HepG2 (cell line): ENCODE measurements around the gene STYXL1. TPM values are rescaled to one million over a fixed set of nuclear protein-coding genes. Genes with fewer than 3 reads are reported as not detected.

Experiments used
- ATAC-seq: fragments of 200-7000 bp; cut with Tn5 transposase; 3 replicates; pipeline ENCODE4 v1.9.1; 2020; ENCODE audit warnings: mild to moderate bottlenecking, moderate library complexity
- BruUV-seq: library from RNA; stranded (reverse); fragments of 400-500 nt; replicated peaks from 2 replicates; lab custom pipeline; 2021; lab: Mats Ljungman, UMichigan
- CTCF ChIA-PET: fragments of 300-600 bp; formaldehyde crosslinking; extraction: SDS; loops from one replicate; lab custom pipeline; 2021; ENCODE audit warnings: low total read pairs, inconsistent platforms, low intra/inter-chr PET ratio; lab: Yijun Ruan, JAX
- POLR2A ChIA-PET: fragments of 350-600 bp; sonication (Branson Sonifier 250); formaldehyde crosslinking; loops from one replicate; lab custom pipeline; 2020; ENCODE audit warnings: antibody characterized with exemption, inconsistent platforms; lab: Yijun Ruan, JAX
- DNase-seq: peaks from one replicate; pipeline ENCODE4 v3.0.0-alpha.2; 2015; ENCODE audit warnings: low spot score
- FAIRE-seq: peaks from 3 replicates; lab custom pipeline; 2011; peaks lifted over from hg19 to GRCh38; lab: Jason Lieb, UNC
- H2AFZ ChIP-seq: one replicate; pipeline ENCODE4 v1.6.1; 2011; ENCODE audit warnings: low read length, inconsistent platforms
- H3K27ac ChIP-seq: fragments of 300-600 bp; 3 replicates; pipeline ENCODE4 v1.8.0; 2011; ENCODE audit warnings: mixed run types, mild to moderate bottlenecking, mixed read lengths, low read length, inconsistent platforms; ENCODE audit not compliant: insufficient read depth; ENCODE audit errors: extremely low read length
- H3K27me3 ChIP-seq, 2 experiments: fragments of 200-600 bp in 1 of 2; 2 replicates in 1 of 2; 3 replicates in 1 of 2; pipeline versions ENCODE4 v1.6.0 to v1.8.0; 2011; ENCODE audit warnings: low read length in 2 of 2, mild to moderate bottlenecking in 2 of 2, moderate library complexity in 2 of 2, inconsistent platforms in 1 of 2; ENCODE audit not compliant: insufficient read depth in 2 of 2, control insufficient read depth in 1 of 2
- H3K36me3 ChIP-seq, 2 experiments: fragments of 200-600 bp in 1 of 2; replicated peaks in 1 of 2; 2 replicates in 1 of 2; 3 replicates in 1 of 2; pipeline versions ENCODE4 v1.5.1 to v1.8.0; 2011; ENCODE audit warnings: low read length in 2 of 2, inconsistent platforms in 1 of 2; ENCODE audit not compliant: insufficient read depth in 2 of 2, control insufficient read depth in 1 of 2
- H3K4me1 ChIP-seq: 2 replicates; pipeline ENCODE4 v1.5.1; 2012; ENCODE audit warnings: low read length, inconsistent platforms; ENCODE audit not compliant: insufficient read depth
- H3K4me2 ChIP-seq: 2 replicates; pipeline ENCODE4 v1.6.0; 2011; ENCODE audit warnings: low read depth, low read length, inconsistent platforms
- H3K4me3 ChIP-seq, 3 experiments: fragments of 200-600 bp in 1 of 3; sonication (generic), shearing (Covaris generic) in 1 of 3; replicated peaks in 1 of 3; 2 replicates each; pipeline ENCODE4 v1.5.1; 2011 to 2016; ENCODE audit warnings: low read length in 3 of 3, inconsistent platforms in 2 of 3, low read depth in 2 of 3, mild to moderate bottlenecking in 2 of 3, control low read depth in 1 of 3, mixed read lengths in 1 of 3; ENCODE audit not compliant: insufficient read depth in 1 of 3
- H3K79me2 ChIP-seq: one replicate; pipeline ENCODE4 v1.6.1; 2011; ENCODE audit warnings: low read length, inconsistent platforms; ENCODE audit not compliant: insufficient read depth
- H3K9ac ChIP-seq: 2 replicates; pipeline ENCODE4 v1.6.0; 2011; ENCODE audit warnings: mild to moderate bottlenecking, low read depth, low read length, inconsistent platforms; ENCODE audit not compliant: insufficient read depth
- H3K9me3 ChIP-seq: 2 replicates; pipeline ENCODE4 v1.5.1; 2012; ENCODE audit warnings: mild to moderate bottlenecking, low read length
- H4K20me1 ChIP-seq: 2 replicates; pipeline ENCODE4 v1.6.0; 2011; ENCODE audit warnings: inconsistent platforms, mild to moderate bottlenecking, low read length, moderate library complexity; ENCODE audit not compliant: insufficient read depth
- CREM ChIP-seq, 2 experiments: sonication (generic) in 1 of 2; formaldehyde crosslinking in 1 of 2; IDR thresholded peaks; 2 replicates each; pipeline versions ENCODE4 v1.4.0 to v1.6.1; 2016 to 2020; ENCODE audit warnings: antibody characterized with exemption in 1 of 2, mild to moderate bottlenecking in 1 of 2, missing genetic modification reagents in 1 of 2
- FOXP1 ChIP-seq, 2 experiments: fragments of 450-650 bp in 1 of 2; IDR thresholded peaks; 2 replicates each; pipeline ENCODE4 v1.6.1; 2017 to 2018; ENCODE audit warnings: antibody characterized with exemption in 1 of 2
- HMG20B ChIP-seq: conservative IDR thresholded peaks from 2 replicates; pipeline ENCODE4 v1.6.1; 2016; ENCODE audit warnings: missing genetic modification reagents, missing compliant biosample characterization
- LBX2 ChIP-seq: sonication (generic); formaldehyde crosslinking; IDR thresholded peaks from 2 replicates; pipeline ENCODE4 v1.5.0; 2020; ENCODE audit warnings: missing genetic modification reagents, mild to moderate bottlenecking, borderline replicate concordance
- MAFK ChIP-seq, 2 experiments: IDR thresholded peaks in 1 of 2; conservative IDR thresholded peaks in 1 of 2; 2 replicates each; pipeline ENCODE4 v1.6.1; 2011; ENCODE audit warnings: improper control_type of control experiment in 2 of 2, low read length in 2 of 2
- NCOA1 ChIP-seq: sonication (generic); formaldehyde crosslinking; IDR thresholded peaks from 2 replicates; pipeline ENCODE4 v1.9.0; 2021; ENCODE audit warnings: missing genetic modification reagents
- NR0B2 ChIP-seq: sonication (generic); formaldehyde crosslinking; IDR thresholded peaks from 2 replicates; pipeline ENCODE4 v1.4.0; 2020; ENCODE audit warnings: mild to moderate bottlenecking, missing genetic modification reagents
- PAWR ChIP-seq: sonication (generic); formaldehyde crosslinking; IDR thresholded peaks from 2 replicates; pipeline ENCODE4 v1.4.0; 2020; ENCODE audit warnings: missing genetic modification reagents, mild to moderate bottlenecking, borderline replicate concordance
- POLR2AphosphoS2 ChIP-seq: IDR thresholded peaks from 2 replicates; pipeline ENCODE4 v1.6.1; 2011; ENCODE audit warnings: low read depth, low read length, improper control_type of control experiment
- RBFOX2 ChIP-seq: fragments of 200-400 bp; formaldehyde crosslinking; IDR thresholded peaks from 2 replicates; pipeline ENCODE4 v1.6.1; 2017; ENCODE audit warnings: low read depth, mild to moderate bottlenecking, low read length
- RCOR2 ChIP-seq: IDR thresholded peaks from 2 replicates; pipeline ENCODE4 v1.6.1; 2016; ENCODE audit warnings: missing biosample characterization, missing genetic modification reagents
- SNRNP70 ChIP-seq: fragments of 200-400 bp; formaldehyde crosslinking; IDR thresholded peaks from 2 replicates; pipeline ENCODE4 v1.6.1; 2017; ENCODE audit warnings: mild to moderate bottlenecking, low read depth, low read length, moderate library complexity
- SRSF9 ChIP-seq: fragments of 200-400 bp; formaldehyde crosslinking; IDR thresholded peaks from 2 replicates; pipeline ENCODE4 v1.6.1; 2018; ENCODE audit warnings: borderline replicate concordance, mild to moderate bottlenecking, low read depth, low read length; ENCODE audit not compliant: insufficient read depth, poor library complexity, severe bottlenecking
- ZFP37 ChIP-seq: sonication (generic); formaldehyde crosslinking; IDR thresholded peaks from 2 replicates; pipeline ENCODE4 v1.4.0; 2020; ENCODE audit warnings: missing genetic modification reagents, borderline replicate concordance
- ZIK1 ChIP-seq: sonication (generic); formaldehyde crosslinking; IDR thresholded peaks from 2 replicates; pipeline ENCODE4 v1.5.0; 2020; ENCODE audit warnings: mild to moderate bottlenecking, low read depth, missing genetic modification reagents, borderline replicate concordance
- ZNF337 ChIP-seq: sonication (generic); formaldehyde crosslinking; IDR thresholded peaks from 2 replicates; pipeline ENCODE4 v1.5.1; 2020; ENCODE audit warnings: missing genetic modification reagents, low read depth, mild to moderate bottlenecking, borderline replicate concordance
- ZNF558 ChIP-seq: sonication (generic); formaldehyde crosslinking; IDR thresholded peaks from 2 replicates; pipeline ENCODE4 v1.9.0; 2022; ENCODE audit warnings: mild to moderate bottlenecking, missing genetic modification reagents, borderline replicate concordance
- ZNF569 ChIP-seq: sonication (generic); formaldehyde crosslinking; IDR thresholded peaks from 2 replicates; pipeline ENCODE4 v1.5.0; 2020; ENCODE audit warnings: mild to moderate bottlenecking, missing genetic modification reagents, moderate library complexity, borderline replicate concordance
- ZNF605 ChIP-seq: sonication (generic); formaldehyde crosslinking; IDR thresholded peaks from 2 replicates; pipeline ENCODE4 v1.8.0; 2022; ENCODE audit warnings: mild to moderate bottlenecking, missing genetic modification reagents
- ZNF7 ChIP-seq: IDR thresholded peaks from 2 replicates; pipeline ENCODE4 v1.6.1; 2016; ENCODE audit warnings: missing biosample characterization, missing genetic modification reagents
- WGBS: methylation state at CpG from one replicate; pipeline ENCODE4 v1.1.6; 2017; ENCODE audit warnings: low lambda C conversion rate; 5-methylcytosine and 5-hydroxymethylcytosine counted together
- in situ Hi-C: cut with HindIII; loops from 2 replicates; pipeline ENCODE4 v1.10.0; 2017; ENCODE audit warnings: low pct_unique_long_range_greater_than_20kb; ENCODE audit not compliant: extremely low pct_ligation_motif_present
- intact Hi-C: fragments of 100-400 bp; cut with micrococcal nuclease; formaldehyde crosslinking; loops from one replicate; pipeline ENCODE4 v1.10.0; 2022; ENCODE audit not compliant: unreplicated experiment
- polyA plus RNA-seq, 8 experiments: library from polyadenylated mRNA; depleted of rRNA in 3 of 8; stranded (reverse) in 7 of 8; unstranded in 1 of 8; fragments of >200 nt; fragmentation: Illumina TruSeq in 4 of 8; extraction: Trizol in 4 of 8; gene quantifications; 2 replicates each; pipeline versions ENCODE4 v1.2.1 to v1.2.3, GENCODE V29; 2011 to 2016; ENCODE audit warnings: low read depth in 4 of 8, missing spikeins in 1 of 8, mixed read lengths in 1 of 8; ENCODE audit not compliant: insufficient read depth in 1 of 8
- total RNA-seq, 5 experiments: library from RNA; depleted of rRNA; stranded (reverse); fragments of >200 nt; fragmentation: Illumina TruSeq; extraction: Trizol; gene quantifications; 2 replicates each; pipeline ENCODE4 v1.2.3, GENCODE V29; 2016; ENCODE audit warnings: low read depth in 1 of 5

Gene STYXL1
- total and polyA plus RNA-seq, 2 of the 13 experiments (the other 11 are each of a cell fraction or from before 2014, with no cell fraction given): 23.9 to 38.3 TPM

- TF ChIP-seq ZFP37 (CRISPR knock-in tag): no peak
- TF ChIP-seq FOXP1 (IDR thresholded peaks at IDR 0.05): no peak
- TF ChIP-seq FOXP1 (CRISPR knock-in tag; IDR thresholded peaks at IDR 0.05): no peak
- no peak for TF ChIP-seq SNRNP70
- no peak for TF ChIP-seq ZIK1 (CRISPR knock-in tag)
- no peak for TF ChIP-seq ZNF605
- TF ChIP-seq RBFOX2: 0 out of 2 replicates have a peak, but pooled peaks have one; percentile 16
- TF ChIP-seq MAFK (conservative IDR thresholded peaks at IDR 0.05 in 1 of 2, IDR thresholded peaks at IDR 0.05 in 1 of 2; ENCODE audit: low read length in 2 of 2): 0 out of 4 replicates have a peak, but pooled peaks of 1 of the 2 experiments have one; percentile 18
- TF ChIP-seq, all 625 proteins: peak for 2
- peak; percentile 42 for FAIRE-seq
- Histone ChIP-seq H3K4me3 (no peak overlapping the region), H3K4me2 (no peak overlapping the region), H3K4me1 (no peaks in the 10 kb centered on the region), H3K36me3 (peaks cover 20 to 44% of the 10 kb centered on the region in 2 experiments; a peak in 4 of 5 replicates), H3K9me3 (no peaks in the 10 kb centered on the region), H3K27ac (no peak overlapping the region), H4K20me1 (no peaks in the 10 kb centered on the region), H3K9ac (no peak overlapping the region), H2AFZ (no peak overlapping the region), H3K27me3 (no peaks in the 10 kb centered on the region), H3K79me2 (no peaks in the 10 kb centered on the region)
- DNase-seq: no peak
- ChIA-PET CTCF (no interaction called here), POLR2A (no interaction called here)
- ATAC-seq: no peak
- in situ Hi-C loops (no loop called here), intact Hi-C loops (no loop called here)
- WGBS: 97% methylated on average over 3 of the region's 3 CpGs
- no TSS peak for BruUV-seq
Measured at GRCh38 chr7:76077435-76077834, 29.6 kb upstream of the STYXL1 start.

- no peaks in the 10 kb centered on the region for H3K4me1 ChIP-seq
- FAIRE-seq (no peak), DNase-seq (no peak), ATAC-seq (no peak)
- POLR2A ChIA-PET: no interaction called here
- H3K79me2 ChIP-seq: no peaks in the 10 kb centered on the region
- no peak overlapping the region for H3K9ac ChIP-seq
- BruUV-seq: no TSS peak
- no peak overlapping the region for H3K4me2 ChIP-seq
- intact Hi-C loops: no loop called here
- H3K9me3 ChIP-seq: no peaks in the 10 kb centered on the region
- in situ Hi-C loops: no loop called here
- no peak overlapping the region for H3K4me3 ChIP-seq
- H3K36me3 ChIP-seq: peaks cover 22 to 45% of the 10 kb centered on the region in 2 experiments; a peak in 4 of 5 replicates
- CTCF ChIA-PET: no interaction called here
- WGBS: 97% methylated on average over 6 of the region's 6 CpGs
- no peaks in the 10 kb centered on the region for H3K27me3 ChIP-seq
- H3K27ac ChIP-seq: no peak overlapping the region
- H2AFZ ChIP-seq: no peak overlapping the region
- H4K20me1 ChIP-seq: no peaks in the 10 kb centered on the region
- TF ChIP-seq ZNF7 (CRISPR knock-in tag): no peak
- no peak for TF ChIP-seq NR0B2 (CRISPR knock-in tag)
- no peak for TF ChIP-seq PAWR
- TF ChIP-seq LBX2: no peak
- TF ChIP-seq NCOA1 (CRISPR knock-in tag): no peak
- TF ChIP-seq POLR2AphosphoS2: no peak
- no peak for TF ChIP-seq ZNF337 (CRISPR knock-in tag)
- no peak for TF ChIP-seq RCOR2
- no peak for TF ChIP-seq CREM (IDR thresholded peaks at IDR 0.05)
- no peak for TF ChIP-seq CREM (CRISPR knock-in tag; IDR thresholded peaks at IDR 0.05)
- TF ChIP-seq ZNF558 (CRISPR knock-in tag): no peak
- TF ChIP-seq ZNF569 (CRISPR knock-in tag): no peak
- no peak for TF ChIP-seq SRSF9
- TF ChIP-seq HMG20B: no peak
Measured at GRCh38 chr7:76076995-76077394, 29.2 kb upstream of the STYXL1 start.
